H9 (cell line): ENCODE results near the gene DMXL1. TPM values are rescaled to one million over a fixed set of nuclear protein-coding genes. Genes with fewer than 3 reads are reported as not detected.
A peak's percentile ranks its signal among the peaks of the same experiment; 100 is the strongest.

ENCODE experiments used
- DNase-seq: peaks from one replicate; pipeline ENCODE4 v3.0.0-alpha.2; 2017
- H2AFZ ChIP-seq: one replicate; pipeline ENCODE4 v1.6.1; 2013; ENCODE audit warnings: mild to moderate bottlenecking, low read length, control low read depth, moderate library complexity
- H2AK5ac ChIP-seq: 2 replicates; pipeline ENCODE4 v1.6.1; 2013; ENCODE audit warnings: low read length, control low read depth, mixed read lengths; ENCODE audit not compliant: insufficient read length
- H2BK120ac ChIP-seq: one replicate; pipeline ENCODE4 v1.6.1; 2013; ENCODE audit warnings: low read depth, mild to moderate bottlenecking, low read length, control low read depth, inconsistent platforms; ENCODE audit not compliant: poor library complexity, severe bottlenecking
- H2BK12ac ChIP-seq: 2 replicates; pipeline ENCODE4 v1.6.1; 2013; ENCODE audit warnings: low read length, control low read depth, mixed read lengths, low read depth; ENCODE audit not compliant: insufficient read length
- H2BK15ac ChIP-seq: 2 replicates; pipeline ENCODE4 v1.6.1; 2013; ENCODE audit warnings: low read depth, low read length, control low read depth
- H2BK20ac ChIP-seq: one replicate; pipeline ENCODE4 v1.6.1; 2013; ENCODE audit warnings: low read depth, mild to moderate bottlenecking, low read length, control low read depth, inconsistent platforms; ENCODE audit not compliant: poor library complexity, severe bottlenecking
- H2BK5ac ChIP-seq: 2 replicates; pipeline ENCODE4 v1.6.1; 2013; ENCODE audit warnings: low read length, control low read depth, mixed read lengths; ENCODE audit not compliant: insufficient read length
- H3K14ac ChIP-seq: 2 replicates; pipeline ENCODE4 v1.6.1; 2013; ENCODE audit warnings: low read length, control low read depth; ENCODE audit not compliant: insufficient read depth
- H3K18ac ChIP-seq: 2 replicates; pipeline ENCODE4 v1.6.1; 2013; ENCODE audit warnings: low read depth, mild to moderate bottlenecking, mixed read lengths, low read length, control low read depth; ENCODE audit not compliant: insufficient read length
- H3K23ac ChIP-seq: 2 replicates; pipeline ENCODE4 v1.6.1; 2013; ENCODE audit warnings: low read length, control low read depth, mixed read lengths, low read depth; ENCODE audit not compliant: insufficient read length
- H3K23me2 ChIP-seq: 2 replicates; pipeline ENCODE4 v1.6.1; 2013; ENCODE audit warnings: low read depth, mild to moderate bottlenecking, mixed read lengths, low read length, control low read depth; ENCODE audit not compliant: insufficient read length, poor library complexity, severe bottlenecking
- H3K27ac ChIP-seq: 2 replicates; pipeline ENCODE4 v1.5.1; 2013; ENCODE audit warnings: low read length, control low read depth, mixed read lengths, low read depth; ENCODE audit not compliant: insufficient read length
- H3K27me3 ChIP-seq: 2 replicates; pipeline ENCODE4 v1.6.1; 2013; ENCODE audit warnings: low read length, control low read depth, inconsistent platforms; ENCODE audit not compliant: insufficient read depth
- H3K4ac ChIP-seq: 2 replicates; pipeline ENCODE4 v1.6.1; 2013; ENCODE audit warnings: low read depth, mild to moderate bottlenecking, control low read depth, inconsistent platforms, low read length, moderate library complexity
- H3K4me1 ChIP-seq: 2 replicates; pipeline ENCODE4 v1.6.1; 2013; ENCODE audit warnings: low read length, control low read depth, inconsistent platforms; ENCODE audit not compliant: insufficient read depth
- H3K4me2 ChIP-seq: 2 replicates; pipeline ENCODE4 v1.6.1; 2013; ENCODE audit warnings: low read length, control low read depth, mixed read lengths; ENCODE audit not compliant: insufficient read length, insufficient read depth
- H3K56ac ChIP-seq: 2 replicates; pipeline ENCODE4 v1.6.1; 2013; ENCODE audit warnings: low read depth, mild to moderate bottlenecking, mixed read lengths, low read length, control low read depth; ENCODE audit not compliant: insufficient read length
- H3K79me1 ChIP-seq: 2 replicates; pipeline ENCODE4 v1.6.1; 2013; ENCODE audit warnings: low read depth, mild to moderate bottlenecking, moderate library complexity, low read length, control low read depth, inconsistent platforms; ENCODE audit not compliant: insufficient read depth, poor library complexity, severe bottlenecking
- H3K79me2 ChIP-seq: 2 replicates; pipeline ENCODE4 v1.6.1; 2013; ENCODE audit warnings: low read length, control low read depth, inconsistent platforms; ENCODE audit not compliant: insufficient read depth
- H3K9ac ChIP-seq: 2 replicates; pipeline ENCODE4 v1.6.1; 2013; ENCODE audit warnings: low read length, control low read depth, mixed read lengths; ENCODE audit not compliant: insufficient read length; ENCODE audit errors: extremely low read depth
- H3K9me3 ChIP-seq: one replicate; pipeline ENCODE4 v1.6.1; 2013; ENCODE audit warnings: low read depth, low read length, inconsistent platforms; ENCODE audit not compliant: control insufficient read depth
- H3T11ph ChIP-seq: one replicate; pipeline ENCODE4 v1.6.1; 2013; ENCODE audit warnings: mild to moderate bottlenecking, low read length, control low read depth, inconsistent platforms
- H4K20me1 ChIP-seq: one replicate; pipeline ENCODE4 v1.6.1; 2013; ENCODE audit not compliant: control insufficient read depth, insufficient read length, insufficient read depth
- H4K5ac ChIP-seq: 2 replicates; pipeline ENCODE4 v1.6.1; 2013; ENCODE audit warnings: low read depth, mild to moderate bottlenecking, mixed read lengths, low read length, control low read depth; ENCODE audit not compliant: insufficient read length
- H4K8ac ChIP-seq: replicated peaks from 2 replicates; pipeline ENCODE4 v1.6.1; 2013; ENCODE audit warnings: low read length, control low read depth, mixed read lengths, low read depth; ENCODE audit not compliant: insufficient read length
- H4K91ac ChIP-seq: 2 replicates; pipeline ENCODE4 v1.6.1; 2013; ENCODE audit warnings: low read depth, mild to moderate bottlenecking, moderate library complexity, mixed read lengths, low read length, control low read depth; ENCODE audit not compliant: insufficient read length
- H3K27ac Mint-ChIP-seq, 3 experiments: 2 replicates in 2 of 3; 3 replicates in 1 of 3; pipeline ENCODE4 v1.8.0; 2020 to 2021; ENCODE audit warnings: mixed read lengths in 3 of 3, mild to moderate bottlenecking in 1 of 3, moderate library complexity in 1 of 3
- H3K27me3 Mint-ChIP-seq: 2 replicates; pipeline ENCODE4 v1.8.0; 2021; ENCODE audit warnings: low read depth, mild to moderate bottlenecking, moderate library complexity, mixed read lengths
- H3K36me3 Mint-ChIP-seq, 3 experiments: 2 replicates in 2 of 3; 3 replicates in 1 of 3; pipeline ENCODE4 v1.8.0; 2020 to 2021; ENCODE audit warnings: low read depth in 3 of 3, mixed read lengths in 3 of 3; ENCODE audit not compliant: insufficient read depth in 1 of 3
- H3K4me1 Mint-ChIP-seq, 2 experiments: 2 replicates each; pipeline ENCODE4 v1.8.0; 2020; ENCODE audit warnings: mixed read lengths in 2 of 2
- H3K4me3 Mint-ChIP-seq, 2 experiments: 2 replicates in 1 of 2; 3 replicates in 1 of 2; pipeline ENCODE4 v1.8.0; 2020 to 2021; ENCODE audit warnings: mild to moderate bottlenecking in 2 of 2, mixed read lengths in 2 of 2, moderate library complexity in 1 of 2
- H3K9me3 Mint-ChIP-seq, 2 experiments: 2 replicates in 1 of 2; 3 replicates in 1 of 2; pipeline ENCODE4 v1.8.0; 2020; ENCODE audit warnings: mild to moderate bottlenecking in 2 of 2, mixed read lengths in 2 of 2, moderate library complexity in 1 of 2
- WGBS: extraction: QIAGEN DNeasy Blood & Tissue Kit; methylation state at CpG from one replicate; pipeline ENCODE4 v1.1.7; 2013; ENCODE audit warnings: missing lambda C conversion rate, low lambda C conversion rate, mixed read lengths; ENCODE audit not compliant: insufficient read length; ENCODE audit errors: extremely low coverage; 5-methylcytosine and 5-hydroxymethylcytosine counted together
- total RNA-seq: library from RNA; stranded (reverse); gene quantifications from 2 replicates; pipeline ENCODE4 v1.2.1, GENCODE V29; 2021
- TF ChIP-seq, protein P1 (sequence below): fragments of 200-600 bp; sonication (generic); conservative IDR thresholded peaks from 3 replicates; pipeline ENCODE4 v1.8.0; 2021; ENCODE audit warnings: antibody characterized with exemption, mild to moderate bottlenecking

The DMXL1 gene
- total RNA-seq, 1 experiment from 2014 or later, result 63.5 TPM

DNA sequence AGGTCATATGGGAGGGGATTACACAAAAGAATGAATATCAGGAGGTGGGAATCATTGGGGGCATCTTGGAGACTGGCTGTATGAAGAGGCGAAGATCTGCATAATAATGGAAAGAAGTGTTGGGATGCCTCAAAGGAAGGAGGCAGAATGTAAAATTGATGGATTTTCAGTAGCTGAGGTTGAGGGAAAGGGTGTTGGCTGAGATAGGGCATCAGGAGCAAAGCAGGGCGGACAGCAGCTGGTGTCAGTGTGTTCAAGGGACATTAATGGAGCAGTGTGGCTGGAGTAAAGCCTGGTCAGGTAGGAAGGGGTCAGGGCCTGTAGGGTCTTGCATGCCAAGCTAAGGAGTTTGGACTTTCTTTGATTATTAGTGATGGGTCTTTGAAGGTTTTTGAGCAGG lies 219.7 kb downstream of the DMXL1 start:
- Histone ChIP-seq H3K23ac (no peak overlapping the region), H3K4me2 (no peak overlapping the region), H2BK12ac (no peak overlapping the region), H3K18ac (no peak overlapping the region), H3T11ph (no peak overlapping the region), H4K91ac (no peak overlapping the region), H2AK5ac (no peak overlapping the region), H3K27me3 (no peaks in the 10 kb centered on the region), H3K9me3 (no peaks in the 10 kb centered on the region), H2AFZ (no peak overlapping the region), H3K4me1 (peaks cover 11% of the 10 kb centered on the region), H2BK120ac (no peak overlapping the region), H3K79me1 (no peaks in the 10 kb centered on the region), H3K27ac (no peak overlapping the region), H4K8ac (no peak overlapping the region), H4K20me1 (no peaks in the 10 kb centered on the region), H3K9ac (no peak overlapping the region), H3K4ac (no peak overlapping the region), H3K56ac (no peak overlapping the region), H3K14ac (no peak overlapping the region; the same call in 1 of the 2 replicates), H3K23me2 (no peaks in the 10 kb centered on the region), H3K79me2 (no peaks in the 10 kb centered on the region; the same call in 1 of the 2 replicates), H4K5ac (no peak overlapping the region), H2BK20ac (no peak overlapping the region), H2BK15ac (no peak overlapping the region), H2BK5ac (no peak overlapping the region)
- H3K36me3 Mint-ChIP-seq, result peaks cover 2 to 14% (median 4%) of the 10 kb centered on the region in 3 experiments
- no peak overlapping the region for H3K4me3 Mint-ChIP-seq
- peak overlapping the region in 2 of 3 experiments; percentile 16 to 65; a peak in 2 of 7 replicates for H3K27ac Mint-ChIP-seq
- WGBS, result no CpG with 5 or more reads among the region's 2 CpGs
- no peak for DNase-seq
- peaks cover 24 to 27% of the 10 kb centered on the region in 2 experiments for H3K4me1 Mint-ChIP-seq
- peaks cover 6% of the 10 kb centered on the region in 2 experiments; a peak in 4 of 5 replicates for H3K9me3 Mint-ChIP-seq
- TF ChIP-seq, protein P1, sequence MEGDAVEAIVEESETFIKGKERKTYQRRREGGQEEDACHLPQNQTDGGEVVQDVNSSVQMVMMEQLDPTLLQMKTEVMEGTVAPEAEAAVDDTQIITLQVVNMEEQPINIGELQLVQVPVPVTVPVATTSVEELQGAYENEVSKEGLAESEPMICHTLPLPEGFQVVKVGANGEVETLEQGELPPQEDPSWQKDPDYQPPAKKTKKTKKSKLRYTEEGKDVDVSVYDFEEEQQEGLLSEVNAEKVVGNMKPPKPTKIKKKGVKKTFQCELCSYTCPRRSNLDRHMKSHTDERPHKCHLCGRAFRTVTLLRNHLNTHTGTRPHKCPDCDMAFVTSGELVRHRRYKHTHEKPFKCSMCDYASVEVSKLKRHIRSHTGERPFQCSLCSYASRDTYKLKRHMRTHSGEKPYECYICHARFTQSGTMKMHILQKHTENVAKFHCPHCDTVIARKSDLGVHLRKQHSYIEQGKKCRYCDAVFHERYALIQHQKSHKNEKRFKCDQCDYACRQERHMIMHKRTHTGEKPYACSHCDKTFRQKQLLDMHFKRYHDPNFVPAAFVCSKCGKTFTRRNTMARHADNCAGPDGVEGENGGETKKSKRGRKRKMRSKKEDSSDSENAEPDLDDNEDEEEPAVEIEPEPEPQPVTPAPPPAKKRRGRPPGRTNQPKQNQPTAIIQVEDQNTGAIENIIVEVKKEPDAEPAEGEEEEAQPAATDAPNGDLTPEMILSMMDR, result no peak
- no peaks in the 10 kb centered on the region for H3K27me3 Mint-ChIP-seq
